OCI-LY1 (cell line): ENCODE results near the gene SMYD2.

ENCODE experiments used
- EZH2 ChIP-seq: fragments of 200-600 bp; sonication (generic), shearing (Covaris generic); IDR thresholded peaks from 2 replicates; pipeline ENCODE4 v1.8.0; 2017; ENCODE audit warnings: borderline replicate concordance, mixed run types, mild to moderate bottlenecking, antibody characterized with exemption, low read length, moderate library complexity, mixed read lengths
- TF ChIP-seq, protein P1 (sequence below): fragments of 200-600 bp; sonication (generic), shearing (Covaris generic); IDR thresholded peaks from 2 replicates; pipeline ENCODE4 v1.5.1; 2017; ENCODE audit warnings: mild to moderate bottlenecking, antibody characterized with exemption, low read length, moderate library complexity, mixed read lengths

DNA sequence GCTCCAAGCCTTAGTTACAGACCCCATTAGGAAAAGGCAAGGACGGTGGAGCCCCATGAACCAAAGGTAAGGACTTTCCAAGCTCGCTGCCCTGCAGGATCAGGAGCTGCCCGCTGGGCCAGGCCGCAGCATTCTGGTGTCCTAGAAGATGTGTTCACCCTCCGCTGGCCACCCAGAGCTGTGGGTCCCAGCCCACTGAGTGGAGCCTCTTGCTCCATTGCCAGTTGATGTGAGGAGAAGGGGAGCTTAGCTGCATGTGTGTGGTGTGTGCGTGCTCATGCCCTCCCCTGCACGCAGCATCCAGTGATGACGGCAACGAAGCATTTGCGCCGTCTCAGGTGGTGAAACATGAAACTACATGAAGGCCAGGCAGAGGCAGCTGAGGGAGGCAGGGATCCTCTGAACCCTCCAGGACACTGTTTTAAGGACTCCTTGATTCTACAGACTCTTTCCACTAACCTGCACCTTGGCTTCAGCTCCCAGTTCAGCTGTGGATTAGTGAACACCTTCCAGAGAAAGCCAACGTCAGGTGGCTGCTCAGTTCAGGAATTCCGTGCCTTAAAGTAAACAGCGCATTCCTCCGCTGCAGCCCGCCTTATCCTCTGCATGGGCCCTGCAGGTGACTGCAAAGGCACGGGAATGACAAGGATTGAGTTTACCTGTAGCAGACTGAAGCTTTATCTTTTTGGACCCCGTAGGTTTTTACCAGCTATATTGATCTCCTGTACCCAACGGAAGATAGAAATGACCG lies 48.7 kb downstream of the SMYD2 start:
- TF ChIP-seq, protein P1, sequence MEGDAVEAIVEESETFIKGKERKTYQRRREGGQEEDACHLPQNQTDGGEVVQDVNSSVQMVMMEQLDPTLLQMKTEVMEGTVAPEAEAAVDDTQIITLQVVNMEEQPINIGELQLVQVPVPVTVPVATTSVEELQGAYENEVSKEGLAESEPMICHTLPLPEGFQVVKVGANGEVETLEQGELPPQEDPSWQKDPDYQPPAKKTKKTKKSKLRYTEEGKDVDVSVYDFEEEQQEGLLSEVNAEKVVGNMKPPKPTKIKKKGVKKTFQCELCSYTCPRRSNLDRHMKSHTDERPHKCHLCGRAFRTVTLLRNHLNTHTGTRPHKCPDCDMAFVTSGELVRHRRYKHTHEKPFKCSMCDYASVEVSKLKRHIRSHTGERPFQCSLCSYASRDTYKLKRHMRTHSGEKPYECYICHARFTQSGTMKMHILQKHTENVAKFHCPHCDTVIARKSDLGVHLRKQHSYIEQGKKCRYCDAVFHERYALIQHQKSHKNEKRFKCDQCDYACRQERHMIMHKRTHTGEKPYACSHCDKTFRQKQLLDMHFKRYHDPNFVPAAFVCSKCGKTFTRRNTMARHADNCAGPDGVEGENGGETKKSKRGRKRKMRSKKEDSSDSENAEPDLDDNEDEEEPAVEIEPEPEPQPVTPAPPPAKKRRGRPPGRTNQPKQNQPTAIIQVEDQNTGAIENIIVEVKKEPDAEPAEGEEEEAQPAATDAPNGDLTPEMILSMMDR: no peak
- TF ChIP-seq EZH2: no peak
